HG03460 (cell line): ENCODE results near the gene NUP98.
"Not testable (repeated sequence)": the region's sequence is repeated elsewhere in the genome, so short reads cannot be mapped to it uniquely, and the experiment has no call there.

Source experiments
- ATAC-seq: cut with Tn5 transposase; IDR thresholded peaks from one replicate; pipeline ENCODE4 v1.9.1; 2021; ENCODE audit not compliant: unreplicated experiment

Gene NUP98

DNA sequence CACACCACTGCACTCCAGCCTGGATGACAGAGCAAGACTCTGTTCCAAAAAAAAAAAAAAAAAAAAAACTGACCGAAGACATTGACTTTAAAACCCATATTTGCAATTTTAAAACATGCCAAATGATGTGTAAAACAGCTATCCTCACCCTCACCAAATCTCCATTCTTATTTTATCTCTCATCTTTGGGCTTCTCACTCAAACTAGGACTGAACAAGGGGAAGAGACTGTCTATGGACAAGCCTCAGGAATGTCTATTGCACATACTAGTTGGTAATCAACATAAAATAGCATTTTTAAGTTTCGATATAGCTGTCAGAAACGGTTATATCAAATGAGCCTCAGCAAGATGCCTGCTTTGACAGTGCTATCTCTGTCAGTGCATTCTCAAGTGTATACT is 118.3 kb downstream of the NUP98 start:
- no peak for ATAC-seq

DNA sequence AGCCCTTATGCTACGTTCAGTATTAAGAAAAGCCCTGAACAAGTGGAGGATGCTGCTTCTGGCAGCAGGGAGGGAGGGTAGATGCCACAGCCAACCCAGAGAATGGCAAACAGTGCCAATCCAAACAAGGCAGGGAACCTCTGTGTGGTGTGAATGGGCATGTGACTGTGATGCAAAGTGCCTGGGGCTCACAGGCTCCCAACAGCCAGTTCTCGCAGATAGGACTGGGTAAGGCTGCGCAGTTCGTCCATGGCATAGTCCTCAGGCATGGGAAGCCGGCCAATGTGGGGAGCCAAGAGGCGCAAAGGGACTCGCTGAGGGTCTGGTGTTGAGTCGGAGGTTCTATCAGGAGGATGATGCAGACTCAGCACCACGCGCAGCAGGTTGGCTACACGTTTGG is 121.4 kb downstream of the NUP98 start:
- no peak for ATAC-seq

DNA sequence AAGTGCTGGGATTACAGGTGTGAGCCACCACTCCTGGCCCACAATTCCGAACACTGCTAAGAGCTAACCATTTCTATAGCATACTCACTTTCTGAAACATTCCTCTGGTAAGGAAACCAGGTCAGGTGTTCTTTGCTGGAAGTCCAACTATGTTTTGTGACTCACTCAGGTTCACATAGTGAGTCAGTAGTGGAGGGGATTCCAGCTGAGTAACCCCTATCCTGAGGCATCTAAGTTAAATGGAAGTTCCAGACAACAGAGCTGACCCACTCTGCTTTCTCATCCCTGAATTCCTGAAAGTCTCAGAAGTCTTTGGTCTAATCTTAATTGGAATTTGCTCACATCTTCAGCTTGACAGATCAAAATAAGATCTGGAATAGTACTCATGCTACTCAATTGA is 123.2 kb downstream of the NUP98 start:
- no peak for ATAC-seq

DNA sequence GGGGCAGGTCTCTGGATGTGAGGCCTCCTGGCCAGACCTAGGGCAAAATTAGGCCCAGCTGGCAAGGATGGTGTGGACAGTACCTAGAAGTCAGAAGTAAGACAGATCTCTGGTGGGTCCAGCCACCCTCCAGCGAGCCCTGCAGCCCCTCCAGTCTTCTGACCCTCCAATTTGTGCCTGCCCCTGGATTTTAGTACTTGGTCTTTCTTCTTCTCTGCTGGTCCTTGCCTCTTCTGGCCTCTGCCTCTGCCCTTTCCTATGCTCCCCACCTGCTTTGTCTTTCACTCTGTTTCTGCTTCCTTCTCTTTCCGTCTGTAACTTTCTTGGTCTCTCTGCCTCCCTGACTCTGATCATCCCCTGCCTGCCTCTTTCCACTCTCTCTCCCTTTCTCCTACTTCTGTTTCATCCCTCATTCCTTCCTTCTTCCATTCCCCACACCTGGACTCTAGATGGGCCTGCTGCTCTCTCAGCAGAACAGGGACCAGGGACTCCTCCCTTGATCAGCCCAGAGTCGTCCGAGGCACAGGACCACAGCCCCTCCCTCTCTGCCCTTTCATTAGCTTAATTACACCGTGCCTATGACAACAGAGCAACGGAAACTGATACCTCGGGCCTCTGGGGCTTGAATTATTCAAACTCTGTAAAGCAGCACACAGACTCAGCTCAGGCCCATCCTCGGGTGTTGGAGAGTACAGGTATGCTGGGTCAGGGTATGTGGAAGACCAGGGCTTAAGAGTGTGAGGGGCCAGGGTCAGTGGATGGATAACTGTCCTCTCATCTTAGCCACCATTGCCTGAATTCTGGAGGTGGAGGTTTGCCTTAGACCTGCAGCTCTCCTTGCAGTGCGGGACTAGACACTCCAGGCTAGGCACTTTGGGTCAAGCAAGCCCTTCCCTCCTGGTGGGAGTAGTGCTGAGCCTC is 125.8 kb downstream of the NUP98 start, which contains the start of gene CHRNA10:
TSS of gene CHRNA10 (minus strand) at position 51 of the 921 bp plus-strand sequence. CDS start 72 bp downstream, outside the sequence.
- ATAC-seq = no peak

DNA sequence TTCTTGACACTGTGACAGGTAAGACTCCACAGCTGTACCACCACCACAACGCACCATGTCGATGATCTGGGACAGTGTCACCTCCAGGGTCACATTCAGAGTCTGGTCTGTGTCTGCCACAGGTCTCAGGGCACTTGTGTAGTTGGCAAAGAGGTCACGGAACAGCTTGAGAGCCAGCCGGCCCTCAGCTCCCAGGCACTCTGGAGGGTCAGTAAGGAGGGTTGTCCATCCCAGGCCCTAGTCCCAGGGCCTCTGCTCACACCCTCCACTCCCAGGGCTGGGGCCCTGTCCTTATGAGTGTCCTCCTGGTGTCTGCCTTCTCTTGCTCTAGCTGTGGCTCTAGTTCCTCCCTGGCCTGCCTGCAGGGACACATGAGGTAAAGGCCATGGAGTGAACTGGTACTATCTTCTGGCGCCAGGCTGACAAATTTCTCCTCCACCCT is 127.6 kb downstream of the NUP98 start:
- ATAC-seq = no peak

DNA sequence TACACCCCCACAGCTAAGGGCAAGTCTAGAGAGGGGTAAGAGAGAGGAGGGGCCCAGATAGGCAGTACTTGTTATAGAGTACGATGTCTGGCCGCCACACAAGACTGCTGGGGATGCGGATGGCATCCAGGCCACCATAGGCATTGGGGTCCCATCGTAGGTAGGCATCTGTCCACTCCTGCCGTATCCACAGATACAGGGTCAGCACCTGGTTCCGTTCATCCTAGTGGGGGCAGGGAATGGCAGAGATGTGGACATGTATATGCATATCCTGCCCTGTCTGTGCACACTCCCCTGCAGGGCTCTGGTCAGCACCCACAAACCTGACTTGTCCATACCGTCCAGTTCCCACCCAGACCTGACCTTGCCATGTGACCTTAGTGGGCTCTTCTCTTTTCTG is 128.2 kb downstream of the NUP98 start:
- no peak for ATAC-seq

DNA sequence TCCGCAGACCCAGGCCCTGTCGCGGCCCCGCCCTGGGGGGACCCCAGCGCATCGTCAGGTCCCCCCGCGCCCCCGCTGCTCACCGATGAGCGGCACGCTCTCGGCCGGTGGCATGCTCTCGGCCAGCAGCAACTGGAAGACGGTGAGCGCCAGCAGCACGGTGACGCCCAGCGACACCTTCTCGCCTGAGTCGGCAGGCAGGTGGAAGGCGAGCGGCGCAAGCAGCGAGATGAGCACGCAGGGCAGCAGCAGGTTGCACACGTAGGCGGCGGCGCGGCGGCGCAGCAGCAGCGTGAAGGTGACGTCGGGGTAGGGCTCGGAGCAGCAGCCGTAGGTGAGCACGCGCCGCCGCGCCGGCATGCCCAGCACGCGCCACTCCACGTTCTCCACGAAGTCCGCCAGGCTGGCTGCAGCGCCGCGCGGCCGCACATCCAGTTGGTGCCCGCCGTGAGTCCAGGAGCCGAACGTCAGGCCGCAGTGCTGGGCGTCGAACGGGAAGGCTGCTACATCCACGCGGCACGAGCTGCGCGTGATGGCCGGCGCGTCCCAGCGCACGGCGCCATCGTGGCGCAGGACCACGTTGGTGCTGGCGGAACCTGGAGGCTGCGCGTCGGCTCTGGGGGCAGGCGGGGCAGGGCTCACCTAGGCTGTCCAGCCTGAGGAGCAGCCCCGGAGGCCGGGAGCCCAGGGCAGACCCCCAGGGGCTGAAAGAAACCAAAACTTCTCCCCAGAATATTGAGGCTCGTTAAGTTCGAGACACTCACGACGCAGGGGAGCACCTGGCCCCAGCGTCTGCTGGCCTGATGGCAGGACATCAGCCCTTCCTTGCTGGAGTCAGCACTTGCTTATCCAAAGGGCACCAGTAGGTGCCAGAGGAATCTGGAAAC is 130.0 kb downstream of the NUP98 start:
- no peak for ATAC-seq

DNA sequence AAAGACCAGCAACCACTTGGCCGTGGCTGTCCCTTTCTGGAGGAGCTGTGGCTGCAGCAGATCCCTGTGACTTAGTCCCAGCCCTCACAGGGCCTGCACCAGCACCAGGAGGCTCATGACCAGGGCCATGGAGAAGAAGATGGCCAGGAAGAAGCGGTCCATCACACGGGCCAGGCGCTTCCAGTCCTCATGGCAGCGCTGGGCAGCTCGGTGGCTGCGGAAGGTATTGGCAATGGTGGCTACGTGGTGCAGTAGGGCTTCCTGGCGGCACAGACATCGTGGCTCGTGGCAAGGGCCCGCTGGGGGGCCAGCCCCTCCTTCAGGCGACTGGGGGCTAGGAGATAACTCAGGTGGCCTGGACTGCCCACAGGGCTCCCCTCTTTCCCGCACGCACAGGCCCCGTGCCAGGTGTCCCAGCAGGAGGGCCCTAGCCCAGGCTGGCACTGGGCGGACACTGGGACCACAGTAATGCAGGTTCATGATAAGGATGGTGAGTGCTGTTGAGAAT is 131.3 kb downstream of the NUP98 start:
- ATAC-seq = no peak

DNA sequence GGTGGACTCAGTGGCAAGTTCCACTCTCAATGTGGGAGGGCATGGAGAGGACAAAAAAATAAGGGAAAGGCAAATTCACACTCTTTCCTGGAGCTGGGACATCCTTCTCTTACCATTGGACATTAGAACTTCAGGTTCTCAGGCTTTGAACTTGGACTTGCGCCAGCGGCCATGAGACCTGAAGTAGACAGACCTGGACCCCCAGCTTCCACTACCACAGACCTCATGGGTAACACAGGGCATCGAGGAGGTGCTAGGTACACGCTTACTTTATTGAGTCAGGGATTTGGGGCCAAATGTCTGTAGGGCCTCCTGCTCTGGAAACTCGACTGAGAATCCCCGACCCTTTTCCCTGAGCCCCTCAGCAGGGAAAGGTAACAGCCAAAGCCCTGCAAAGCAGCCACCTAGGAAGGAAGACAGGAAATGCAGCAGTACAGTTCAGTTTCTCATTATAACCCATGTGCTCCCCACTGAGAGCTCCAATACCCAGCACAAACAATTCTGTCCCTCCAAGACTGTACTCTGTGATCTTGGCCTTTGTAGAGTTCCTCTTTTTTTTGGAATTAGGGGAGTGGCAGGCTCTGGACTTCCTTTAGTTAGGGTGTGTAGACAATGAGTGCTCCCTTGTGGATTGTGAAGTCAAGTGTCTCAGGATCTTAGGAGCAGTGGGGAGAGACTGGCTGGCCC is 131.9 kb downstream of the NUP98 start:
- no peak for ATAC-seq

DNA sequence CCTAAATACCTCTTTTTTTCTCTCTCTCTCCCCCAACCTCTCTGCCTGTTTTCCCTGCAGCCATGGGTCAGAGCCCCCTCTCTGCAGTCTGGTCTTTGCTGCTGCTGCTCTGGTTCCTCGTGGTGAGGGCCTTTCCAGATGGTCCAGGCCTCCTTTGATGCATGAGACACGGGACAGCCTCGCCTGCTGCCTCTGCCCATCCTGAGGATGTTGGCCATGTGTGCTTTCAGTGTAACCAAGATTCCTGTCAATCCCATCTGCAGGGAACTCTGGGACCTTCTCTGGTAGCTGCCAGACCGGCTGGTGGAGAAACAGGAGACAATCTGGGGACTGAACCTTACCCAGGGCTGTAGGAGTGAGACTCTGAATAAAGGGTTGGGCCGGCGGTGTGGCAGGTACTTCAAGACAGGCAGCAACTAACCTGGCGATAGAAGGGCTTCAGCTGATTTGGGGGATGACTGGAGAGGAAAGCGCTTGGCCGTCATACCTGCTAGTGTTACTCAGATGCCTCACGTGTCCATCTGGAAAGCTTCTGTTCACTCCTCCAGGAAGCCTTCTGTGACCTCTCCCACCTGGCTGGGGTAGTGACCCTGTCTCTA is 133.2 kb downstream of the NUP98 start:
- ATAC-seq = no peak

DNA sequence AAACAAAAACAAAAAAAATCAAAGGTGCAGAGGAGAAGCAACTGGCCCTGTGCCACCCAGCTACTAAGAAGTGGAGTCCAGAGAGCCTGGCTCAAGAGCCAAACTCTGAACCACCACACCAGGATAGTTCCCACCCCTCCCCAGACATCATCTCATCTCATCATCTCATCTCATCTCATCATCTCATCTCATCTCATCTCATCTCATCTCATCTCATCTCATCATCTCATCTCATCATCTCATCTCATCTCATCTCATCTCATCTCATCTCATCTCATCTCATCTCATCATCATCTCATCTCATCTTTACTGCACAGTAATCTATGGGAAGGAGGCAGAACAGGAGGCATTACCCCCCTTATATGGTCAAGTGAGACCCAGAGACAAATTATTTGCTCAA is 134.5 kb downstream of the NUP98 start:
- ATAC-seq = no peak

DNA sequence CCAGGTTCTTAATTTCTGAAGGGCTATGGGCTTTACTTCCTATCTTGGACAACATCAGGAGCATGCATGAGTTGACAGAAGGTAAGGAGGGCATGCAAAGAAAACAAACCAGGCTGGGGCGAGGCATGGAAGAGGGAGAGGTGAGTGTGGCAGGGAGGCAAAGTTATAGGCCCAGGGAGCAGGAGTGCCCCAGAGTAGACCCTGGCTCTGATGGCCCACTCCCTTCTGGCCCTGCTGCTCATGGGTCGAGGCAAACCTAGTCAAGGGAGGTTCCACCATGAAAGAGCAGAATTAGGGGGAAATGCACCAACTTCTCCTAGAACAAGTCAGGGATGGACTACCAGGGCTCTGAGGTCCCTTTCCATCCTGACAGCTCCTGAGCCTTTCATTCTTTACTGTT is 136.4 kb downstream of the NUP98 start:
- ATAC-seq = no peak

DNA sequence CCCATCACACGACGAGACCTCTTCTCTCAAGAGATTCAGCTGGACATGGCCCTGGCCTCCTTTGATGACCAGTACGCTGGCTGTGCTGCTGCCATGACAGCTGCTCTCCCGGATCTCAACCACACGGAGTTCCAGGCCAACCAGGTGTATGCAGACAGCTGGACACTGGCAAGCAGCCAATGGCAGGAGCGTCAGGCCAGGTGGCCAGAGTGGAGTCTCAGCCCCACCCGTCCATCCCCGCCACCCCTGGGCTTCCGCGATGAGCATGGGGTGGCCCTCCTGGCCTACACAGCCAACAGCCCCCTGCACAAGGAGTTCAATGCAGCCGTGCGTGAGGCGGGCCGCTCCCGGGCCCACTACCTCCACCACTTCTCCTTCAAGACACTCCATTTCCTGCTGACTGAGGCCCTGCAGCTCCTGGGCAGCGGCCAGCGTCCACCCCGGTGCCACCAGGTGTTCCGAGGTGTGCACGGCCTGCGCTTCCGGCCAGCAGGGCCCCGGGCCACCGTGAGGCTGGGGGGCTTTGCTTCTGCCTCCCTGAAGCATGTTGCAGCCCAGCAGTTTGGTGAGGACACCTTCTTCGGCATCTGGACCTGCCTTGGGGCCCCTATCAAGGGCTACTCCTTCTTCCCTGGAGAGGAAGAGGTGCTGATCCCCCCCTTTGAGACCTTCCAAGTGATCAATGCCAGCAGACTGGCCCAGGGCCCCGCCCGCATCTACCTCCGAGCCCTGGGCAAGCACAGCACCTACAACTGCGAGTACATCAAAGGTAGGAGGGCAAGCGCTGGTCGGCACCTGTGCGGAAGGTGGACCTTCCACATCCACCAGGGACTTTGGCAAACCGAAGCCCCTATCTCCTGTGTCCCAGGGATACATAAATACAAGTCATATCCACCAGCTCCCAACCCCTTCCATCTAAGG is 137.5 kb downstream of the NUP98 start:
- ATAC-seq = no peak

DNA sequence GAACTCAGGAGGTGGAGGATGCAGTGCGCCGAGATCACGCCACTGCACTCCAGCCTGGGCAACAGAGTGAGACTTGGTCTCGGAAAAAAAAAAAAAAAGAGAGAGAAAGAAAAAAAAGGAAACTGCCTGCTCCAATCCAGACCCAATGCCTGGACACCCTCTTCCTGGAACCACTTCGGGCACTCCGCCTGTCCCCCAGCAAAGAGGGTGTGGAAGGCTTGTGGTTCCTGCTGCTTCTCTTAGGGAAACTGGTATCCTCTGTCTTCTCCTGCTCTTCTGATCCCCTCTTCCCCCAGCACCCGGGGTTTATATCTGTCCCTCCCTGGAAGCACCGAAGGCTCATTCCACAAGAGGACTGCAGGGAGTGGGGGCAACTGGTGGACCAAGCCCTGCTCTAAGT is 139.1 kb downstream of the NUP98 start:
- no peak for ATAC-seq

DNA sequence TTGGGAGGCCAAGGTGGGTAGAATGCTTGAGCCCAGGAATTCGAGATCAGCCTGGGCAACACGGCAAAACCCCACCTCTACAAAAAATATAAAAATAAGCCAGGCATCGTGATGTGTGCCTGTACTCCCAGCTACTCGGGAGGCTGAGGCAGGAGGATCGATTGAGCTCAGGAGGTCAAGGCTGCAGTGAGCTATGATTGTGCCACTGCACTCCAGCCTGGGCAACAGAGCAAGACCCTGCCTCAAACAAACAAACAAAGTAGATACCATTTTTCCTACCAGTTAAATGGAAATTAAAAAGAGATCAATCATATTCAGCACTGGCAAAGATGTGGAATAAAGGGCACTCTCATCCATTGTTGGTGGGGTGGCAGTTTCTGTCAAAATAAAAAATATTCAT is 140.0 kb downstream of the NUP98 start:
- ATAC-seq = not testable (repeated sequence)

DNA sequence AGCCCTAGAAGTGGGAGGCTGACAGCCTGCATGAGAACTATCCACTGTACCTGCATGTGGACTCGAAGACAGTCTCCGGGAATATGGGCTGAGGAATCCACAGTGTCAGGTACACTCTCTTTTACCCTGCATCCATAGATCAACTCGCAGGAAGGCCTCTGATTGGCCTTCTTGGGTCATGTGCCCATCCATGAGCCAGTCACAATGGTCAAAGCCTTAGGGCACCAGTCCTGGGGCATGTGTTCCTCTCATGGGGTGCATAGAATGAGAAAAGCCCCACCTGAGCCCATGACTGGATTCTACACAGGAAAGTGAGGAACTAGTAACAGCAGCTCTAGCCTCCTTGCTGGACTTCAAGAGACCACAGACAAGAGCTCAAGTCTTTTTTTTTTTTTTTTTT is 141.8 kb downstream of the NUP98 start:
- ATAC-seq = no peak

DNA sequence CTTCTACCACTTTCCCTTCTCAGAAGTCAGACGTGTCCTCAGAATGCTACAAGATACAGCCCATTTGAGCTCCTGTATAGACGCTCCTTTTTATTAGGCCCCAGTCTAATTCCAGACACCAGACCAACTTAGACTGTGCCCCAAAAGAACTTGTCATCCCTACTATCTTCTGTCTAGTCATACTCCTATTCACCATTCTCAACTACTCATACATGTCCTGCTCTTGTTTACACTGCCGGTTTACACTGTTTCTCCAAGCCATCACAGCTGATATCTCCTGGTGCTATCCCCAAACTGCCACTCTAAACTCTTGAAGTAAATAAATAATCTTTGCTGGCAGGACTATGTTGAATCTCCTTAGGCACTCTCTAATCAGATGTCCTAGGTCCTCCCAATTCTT is 144.8 kb downstream of the NUP98 start:
- ATAC-seq = not testable (repeated sequence)

DNA sequence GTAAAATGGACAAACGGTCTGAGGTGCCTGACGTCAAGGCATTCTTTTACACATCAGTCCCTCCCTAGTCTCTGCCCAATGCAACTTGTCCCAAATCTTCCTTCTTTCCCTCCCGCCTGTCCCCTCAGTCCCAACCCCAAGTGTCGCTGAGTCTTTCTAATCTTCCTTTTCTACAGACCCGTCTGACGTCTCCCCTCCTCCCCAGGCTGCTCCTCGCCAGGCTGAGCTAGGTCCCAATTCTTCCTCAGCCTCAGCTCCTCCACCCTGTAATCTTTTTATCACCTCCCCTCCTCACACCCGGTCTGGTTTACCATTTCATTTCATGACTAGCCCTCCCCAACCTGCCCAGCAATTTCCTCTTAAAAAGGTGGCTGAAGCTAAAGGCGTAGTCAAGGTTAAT is 148.0 kb downstream of the NUP98 start:
- not testable (repeated sequence) for ATAC-seq

DNA sequence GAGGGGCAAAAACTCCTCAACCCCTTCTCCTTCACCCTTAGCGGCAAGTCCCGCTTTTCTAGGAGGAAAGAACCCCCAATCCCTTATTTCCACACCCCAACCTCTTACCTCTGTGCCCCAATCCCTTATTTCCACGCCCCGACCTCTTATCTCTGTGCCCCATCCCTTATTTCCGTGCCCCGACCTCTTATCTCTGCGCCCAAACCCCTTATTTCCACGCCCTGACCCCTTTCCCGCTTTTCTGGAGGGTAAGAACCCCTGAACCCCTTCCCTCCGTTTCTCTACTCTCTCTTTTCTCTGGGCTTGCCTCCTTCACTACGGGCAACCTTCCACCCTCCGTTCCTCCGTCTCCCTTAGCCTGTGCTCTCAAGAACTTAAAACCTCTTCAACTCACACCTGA is 148.5 kb downstream of the NUP98 start:
- not testable (repeated sequence) for ATAC-seq
